RPMI7951 (cell line): ENCODE results near the gene FGF12. TPM values are rescaled to one million over a fixed set of nuclear protein-coding genes. Genes with fewer than 3 reads are reported as not detected.

ENCODE experiments used
- DNase-seq: peaks from one replicate; pipeline ENCODE4 v3.0.0-alpha.2; 2012; ENCODE audit warnings: low read depth
- total RNA-seq: library from RNA; depleted of rRNA; stranded (reverse); fragments of >200 nt; shearing (Covaris generic); gene quantifications from 2 replicates; pipeline ENCODE4 v1.2.3, GENCODE V29; 2014

The FGF12 gene
- total RNA-seq, 1 experiment from 2014 or later: 0.12 TPM

DNA sequence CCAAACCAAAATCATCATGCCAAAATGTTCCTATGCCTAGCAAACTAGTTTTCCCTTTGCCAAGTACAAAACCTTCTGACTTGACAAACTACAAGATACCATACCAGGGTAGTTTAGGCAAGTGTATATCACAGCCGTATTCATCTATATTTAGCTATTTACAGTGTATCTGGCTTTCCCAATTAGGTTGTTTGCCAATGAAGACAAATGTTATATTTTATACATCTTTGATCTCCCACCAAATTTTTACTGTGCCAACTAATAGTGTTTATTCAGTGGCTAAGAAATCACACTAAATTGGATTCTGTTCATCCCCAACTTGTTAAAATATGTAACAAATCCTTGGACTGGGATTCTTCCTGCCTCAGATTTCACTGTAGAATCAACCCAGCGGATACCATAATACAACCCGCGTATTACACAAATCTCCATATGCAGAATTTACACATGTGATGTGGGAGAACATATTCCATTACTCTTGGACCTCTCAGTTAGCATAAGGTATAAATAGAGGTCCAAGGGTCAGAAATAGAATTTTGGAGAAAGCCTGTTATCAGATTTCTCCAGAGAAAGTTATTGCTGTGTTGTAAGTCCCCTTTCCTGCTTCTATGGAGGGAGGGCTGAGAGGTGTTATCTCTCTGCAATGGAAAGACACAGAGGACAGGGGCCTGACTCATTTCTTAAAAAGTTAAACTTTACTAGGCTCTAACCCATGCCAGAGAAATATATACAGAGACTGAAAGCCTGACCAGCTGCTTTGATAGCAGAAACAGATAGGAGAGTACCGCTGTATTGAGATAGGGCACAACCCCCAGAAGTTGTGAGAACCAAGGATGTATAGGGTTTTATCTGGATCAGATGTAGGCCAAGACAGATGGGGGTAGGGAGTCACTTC is 467.0 kb downstream of the FGF12 start:
- no peak for DNase-seq

DNA sequence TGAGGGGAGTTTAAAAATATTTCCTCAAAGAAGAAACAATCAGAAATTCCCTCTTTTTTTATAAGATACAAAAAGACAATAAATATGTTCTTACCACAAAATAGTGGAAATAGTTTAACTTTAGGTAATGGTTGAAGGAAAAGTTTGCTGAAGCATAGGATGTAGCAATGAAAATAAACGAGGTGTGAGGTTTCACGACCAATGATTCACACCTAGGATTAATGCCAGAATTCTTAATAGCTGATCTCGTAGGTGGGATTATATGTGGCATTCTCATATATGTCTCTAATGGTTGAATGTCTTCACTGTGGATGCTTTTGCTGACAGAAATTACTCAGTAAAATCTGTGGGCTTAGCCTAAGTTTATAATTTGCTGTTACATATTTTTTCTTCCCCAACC is 467.7 kb downstream of the FGF12 start:
- no peak for DNase-seq

DNA sequence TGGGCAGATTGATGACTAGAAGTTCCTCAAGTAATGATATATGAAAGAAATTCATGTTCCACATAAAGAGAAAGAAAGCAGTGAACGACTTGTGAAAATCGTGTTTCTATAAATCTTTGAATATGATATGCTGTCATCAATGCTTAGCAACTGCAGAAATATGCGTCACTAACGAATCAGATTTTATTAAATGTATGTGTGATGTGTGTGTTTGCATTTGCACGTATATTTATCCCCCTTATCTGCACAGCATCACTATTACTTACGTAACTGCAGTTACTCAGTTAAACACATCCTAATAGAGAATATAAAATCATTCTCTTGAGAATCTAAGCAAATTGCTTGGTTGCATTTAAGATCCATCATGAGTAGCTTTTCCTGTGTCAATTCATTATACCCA is 468.6 kb downstream of the FGF12 start:
- no peak for DNase-seq

DNA sequence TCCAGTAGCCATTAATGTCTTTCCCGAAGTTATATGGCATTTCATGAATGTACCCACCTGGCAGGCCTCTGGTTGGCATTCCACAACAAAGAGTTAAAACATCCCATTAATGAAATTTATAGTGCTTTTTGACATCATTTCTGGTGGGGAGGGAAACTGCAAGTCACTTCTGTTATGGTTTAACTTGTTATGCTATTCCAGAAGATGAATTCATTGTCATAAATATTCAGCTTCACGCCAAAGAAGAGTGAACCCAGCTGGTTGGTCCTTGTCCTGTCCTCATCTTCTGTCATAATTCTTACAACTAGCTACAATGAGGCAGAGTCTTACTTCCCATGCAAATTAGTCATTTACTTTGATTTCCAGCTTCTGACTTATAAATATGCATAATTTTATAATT is 471.5 kb downstream of the FGF12 start:
- no peak for DNase-seq

DNA sequence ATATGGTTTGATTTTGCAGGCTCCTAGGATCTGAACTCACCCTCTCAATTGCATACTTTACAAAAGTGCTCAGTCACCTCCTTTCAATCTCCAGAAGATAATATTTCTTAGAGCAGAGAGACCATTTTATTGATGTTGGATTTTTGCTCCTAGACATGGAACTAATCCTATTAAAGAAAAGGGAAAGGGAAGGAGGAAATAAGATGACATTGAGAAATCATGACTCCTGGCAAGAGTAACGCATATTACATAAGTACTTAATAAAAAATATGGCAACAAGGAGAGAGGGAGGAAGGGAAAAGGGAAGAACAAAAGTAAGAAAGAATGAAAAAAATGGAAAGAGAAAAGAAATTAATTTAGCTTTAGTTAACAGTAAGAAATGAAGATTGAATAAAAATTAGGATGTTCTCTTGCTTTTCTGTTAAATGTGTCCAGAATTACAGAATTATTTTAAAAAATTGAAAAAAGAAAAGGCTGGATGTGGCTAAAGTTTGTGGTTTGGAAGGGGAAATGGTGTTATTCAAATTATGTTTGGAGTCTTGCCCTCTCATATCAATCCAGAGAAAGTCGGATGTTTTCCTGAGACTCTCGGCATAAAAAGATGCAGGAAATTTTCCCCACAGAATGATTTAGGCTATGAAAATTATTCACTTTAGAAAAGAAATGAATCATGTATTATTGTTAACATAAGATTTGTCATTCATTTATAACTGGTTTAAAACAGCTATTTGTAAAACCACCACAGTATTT is 474.0 kb downstream of the FGF12 start:
- no peak for DNase-seq

DNA sequence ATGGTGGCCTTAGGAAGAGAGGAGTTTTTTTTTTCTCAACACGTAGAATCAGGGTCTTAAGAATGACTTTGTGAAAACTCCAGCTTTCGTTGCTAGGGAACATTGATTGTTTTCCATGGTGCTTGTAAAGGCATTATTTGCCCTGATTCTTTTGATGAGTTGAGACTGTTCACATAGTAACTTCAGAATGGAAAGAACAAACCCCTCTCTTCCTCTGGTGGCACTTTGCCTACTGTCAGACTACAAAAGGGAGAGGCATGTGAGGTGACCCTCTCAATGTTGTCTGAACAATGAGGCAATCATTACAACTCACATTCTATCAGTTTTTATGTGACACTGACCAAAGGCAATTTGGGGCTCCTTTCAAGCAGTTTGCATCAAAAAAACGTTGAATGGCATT is 477.8 kb downstream of the FGF12 start:
- no peak for DNase-seq

DNA sequence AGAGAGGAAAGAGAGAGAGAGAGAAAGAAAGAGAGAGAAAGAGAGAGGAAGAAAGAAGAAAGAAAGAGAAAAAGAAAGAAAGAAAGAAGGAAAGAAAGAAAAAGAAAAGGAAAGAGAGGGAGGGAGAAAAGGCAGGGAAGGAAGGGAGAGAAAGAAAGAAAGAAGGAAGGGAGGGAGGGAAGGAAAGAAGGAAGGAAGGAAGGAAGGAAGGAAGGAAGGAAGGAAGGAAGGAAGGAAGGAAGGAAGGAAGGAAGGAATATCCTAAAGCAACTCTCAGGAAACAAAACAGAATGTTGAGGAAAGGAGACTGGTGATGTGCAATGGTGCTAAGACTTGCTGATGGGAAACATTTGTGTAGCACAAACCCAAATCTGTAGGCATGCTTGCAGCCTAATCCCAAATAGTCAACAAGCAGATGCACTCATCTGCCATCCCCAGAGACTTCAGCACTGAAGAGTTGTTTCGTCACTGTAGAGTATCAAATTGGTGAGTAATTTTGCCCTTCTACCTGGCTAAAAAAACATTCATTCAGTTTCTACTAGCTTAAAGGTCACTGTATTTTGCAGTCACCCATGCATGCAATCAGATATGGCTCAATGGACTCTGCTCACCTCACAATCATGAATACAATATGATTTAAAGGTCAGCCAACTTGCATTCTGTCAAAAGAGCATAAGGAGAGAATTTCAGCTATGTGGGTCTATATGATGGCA is 480.3 kb downstream of the FGF12 start:
- no peak for DNase-seq

DNA sequence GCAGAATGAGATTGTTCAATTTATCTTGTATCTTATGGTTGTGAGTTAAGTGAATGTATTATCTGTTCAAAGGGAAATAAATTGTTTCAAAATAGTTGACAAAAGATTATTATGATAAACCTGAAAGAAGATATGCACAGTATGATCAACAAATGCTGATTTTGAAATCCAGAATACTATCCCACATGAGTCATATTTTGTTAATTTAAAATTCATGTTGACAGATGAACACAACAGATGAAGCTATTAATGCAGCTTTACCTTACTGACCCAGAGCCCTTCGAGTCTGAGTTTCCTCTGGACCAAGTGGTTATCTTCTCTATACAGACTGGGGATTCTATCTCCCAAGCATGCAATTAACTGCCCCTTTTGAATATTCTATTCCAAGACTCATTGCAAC is 482.8 kb downstream of the FGF12 start:
- DNase-seq: no peak

DNA sequence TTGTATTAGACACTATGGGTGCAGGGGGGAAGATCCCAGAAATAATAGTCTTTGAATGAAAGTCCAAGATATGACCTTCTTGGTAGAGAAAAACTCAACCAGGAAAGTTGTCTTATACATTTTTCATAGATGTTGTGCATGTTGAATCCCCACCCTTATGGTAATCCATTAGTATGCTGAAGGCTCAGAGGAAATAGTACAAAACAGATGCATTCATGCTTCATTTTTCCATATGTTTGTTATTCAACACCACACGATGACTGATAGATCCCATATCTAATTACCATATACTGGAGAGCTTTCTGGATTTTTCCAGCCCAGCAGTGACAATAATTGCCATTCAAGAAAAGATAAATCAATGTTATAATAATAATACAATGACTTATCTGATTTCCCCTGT is 487.4 kb downstream of the FGF12 start:
- no peak for DNase-seq

DNA sequence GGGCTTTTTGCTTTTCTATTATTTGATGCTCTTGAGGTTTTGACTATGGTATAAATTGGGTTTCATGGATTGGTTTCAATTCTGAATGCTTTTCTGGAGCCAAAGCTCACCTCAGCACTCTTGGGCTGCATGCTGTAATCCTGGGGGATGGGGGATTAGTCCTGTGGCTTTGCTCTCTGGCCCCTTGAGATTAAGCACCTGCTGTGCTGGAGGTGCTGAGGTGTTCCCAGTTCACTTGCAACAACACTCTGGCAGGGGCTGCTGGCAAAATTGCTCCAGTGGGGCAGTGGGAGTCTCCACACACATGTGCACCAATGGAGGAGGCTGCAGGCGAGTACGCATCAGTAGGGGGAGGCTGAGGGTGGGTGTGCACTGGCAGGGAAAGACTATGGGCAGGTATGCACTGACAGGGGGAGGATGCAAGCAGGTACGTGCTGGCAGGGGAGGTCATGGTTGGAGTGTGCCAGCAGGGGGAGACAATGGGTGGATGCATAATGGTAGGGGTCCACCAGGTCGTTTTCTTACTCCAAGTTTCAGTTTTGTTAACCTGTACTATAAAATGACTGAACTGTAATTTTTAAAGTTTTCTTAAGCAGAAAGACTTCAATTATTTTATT is 489.2 kb downstream of the FGF12 start:
- no peak for DNase-seq

DNA sequence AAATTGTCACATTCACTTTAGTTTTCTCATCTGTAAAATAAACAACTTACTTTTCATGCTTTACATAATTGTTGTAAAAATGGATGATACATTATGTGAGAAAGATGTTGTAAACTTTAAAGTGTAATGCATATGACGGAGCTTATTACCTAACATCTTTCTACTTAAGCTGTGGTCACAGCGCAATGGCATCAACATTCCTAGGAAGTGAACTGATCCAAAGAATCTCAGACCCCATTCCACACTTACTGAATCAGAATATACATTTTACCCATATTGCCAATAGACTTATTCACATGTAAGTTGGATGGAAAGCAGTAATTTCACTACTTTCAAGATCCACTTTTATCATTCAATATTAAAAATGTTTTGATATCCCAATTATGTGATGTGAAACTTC is 497.5 kb downstream of the FGF12 start:
- no peak for DNase-seq

DNA sequence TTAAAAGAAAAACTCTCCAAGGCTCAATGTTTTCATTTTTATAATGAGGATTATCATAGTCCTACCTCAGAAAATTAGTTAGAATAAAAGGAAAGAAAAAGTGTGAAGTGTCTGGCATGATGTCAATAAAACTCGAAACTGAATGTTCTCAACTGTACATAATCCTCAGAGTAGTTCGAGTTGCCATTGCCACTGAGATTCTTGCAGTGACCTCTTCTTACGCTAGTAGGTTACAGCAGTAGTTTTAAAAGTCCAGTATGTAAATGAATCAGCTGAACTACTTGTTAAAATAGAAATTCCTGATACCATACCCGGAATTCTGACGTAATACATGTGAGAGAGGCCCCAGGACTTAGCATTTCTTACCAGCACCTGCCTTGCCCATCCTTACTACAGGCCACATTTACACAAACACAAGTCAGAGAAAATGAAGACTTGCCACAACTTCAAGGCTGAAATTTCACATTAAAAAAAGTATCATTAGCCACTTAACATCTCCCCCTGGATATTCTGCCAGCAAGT is 502.6 kb downstream of the FGF12 start:
- DNase-seq: no peak

DNA sequence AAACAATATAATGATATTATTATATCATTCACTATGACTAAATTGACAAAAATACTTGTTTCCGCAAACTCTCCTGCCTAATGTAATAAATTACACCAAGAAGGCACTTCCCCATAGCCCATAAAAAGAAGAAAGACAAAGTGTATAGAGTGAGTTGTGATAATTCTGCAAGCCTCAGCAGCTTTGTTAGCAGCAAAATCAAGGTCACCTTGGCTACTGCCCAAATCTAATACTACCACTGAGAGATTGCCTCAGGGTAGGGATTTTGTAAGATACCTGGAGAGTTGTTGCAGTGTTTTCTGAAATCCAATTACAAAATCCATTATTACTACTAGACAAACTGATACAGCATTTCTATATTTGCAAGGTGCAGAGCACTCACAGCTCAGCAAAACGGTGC is 503.5 kb downstream of the FGF12 start:
- no peak for DNase-seq

DNA sequence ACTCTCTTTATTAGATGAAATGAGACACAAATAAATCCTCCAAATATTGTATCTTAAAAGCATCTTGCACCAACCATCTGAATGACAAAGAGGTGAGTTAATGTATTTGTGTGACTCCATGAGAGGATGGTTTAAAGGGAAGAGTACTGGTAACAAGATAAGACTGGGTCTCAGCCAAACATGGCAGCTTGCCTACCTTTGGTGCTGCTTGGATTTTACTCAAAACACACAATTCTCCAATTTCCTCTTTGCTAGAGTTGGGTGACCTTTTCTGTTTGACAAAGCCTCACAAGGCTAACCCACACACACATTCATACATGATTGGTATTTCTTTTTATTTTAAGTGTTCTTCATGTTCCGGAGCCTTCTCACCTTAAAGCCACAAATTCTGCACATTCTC is 506.4 kb downstream of the FGF12 start:
- DNase-seq: no peak

DNA sequence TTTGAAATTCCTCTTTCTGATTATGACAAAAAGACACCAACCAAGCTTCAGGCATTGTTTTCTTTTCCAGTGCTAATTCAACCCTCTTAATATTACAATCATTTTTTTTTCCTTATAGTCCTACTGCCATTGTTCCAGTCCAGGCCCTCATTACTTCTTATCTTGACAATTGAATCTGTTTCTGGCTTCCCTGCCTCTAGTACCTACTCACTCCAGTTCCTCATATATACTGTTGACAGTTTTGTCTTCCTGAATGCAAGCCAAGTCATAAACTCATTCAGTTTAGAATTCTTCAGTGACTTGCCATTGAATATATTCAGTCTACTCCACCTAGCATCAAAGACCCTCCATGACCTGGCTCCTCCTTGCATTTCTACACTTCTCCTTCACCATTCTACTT is 507.4 kb downstream of the FGF12 start:
- no peak for DNase-seq

DNA sequence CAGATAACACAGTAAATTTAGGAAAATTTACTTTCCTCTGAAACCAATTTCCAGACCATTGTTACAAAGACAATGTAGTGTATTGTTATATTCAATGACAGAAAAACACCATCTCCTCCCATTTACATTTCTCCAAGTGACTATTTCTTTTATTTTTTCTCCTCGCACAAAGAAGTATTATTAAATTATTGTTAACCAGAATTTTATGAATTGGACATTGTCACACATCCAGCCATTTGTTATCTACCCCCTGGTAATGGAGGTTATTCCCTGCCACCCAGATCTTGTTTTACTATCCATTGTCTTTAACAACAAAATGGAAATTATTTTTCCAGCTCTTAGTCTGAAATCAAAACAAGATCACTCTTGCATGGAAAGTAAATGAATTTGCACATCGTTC is 511.3 kb downstream of the FGF12 start:
- DNase-seq: no peak

DNA sequence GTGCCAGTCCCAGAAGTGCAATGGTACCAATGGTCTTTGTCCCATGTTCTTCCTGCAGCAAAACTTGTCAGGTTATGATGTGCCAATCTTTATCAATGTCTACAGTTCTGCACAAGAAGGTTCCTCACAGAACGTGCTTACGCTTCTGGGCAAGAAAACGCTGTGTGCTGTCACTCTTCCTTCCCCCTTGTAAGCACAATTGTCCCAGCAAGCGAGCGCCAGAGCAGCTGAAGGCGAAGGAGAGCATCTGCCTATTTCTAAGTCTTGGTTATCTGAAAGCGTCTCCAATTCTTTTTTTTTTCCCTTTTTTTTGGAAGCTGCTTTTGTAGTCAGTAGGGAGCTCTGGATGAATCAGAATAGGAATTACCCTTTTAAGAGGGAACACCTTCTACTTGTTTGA is 514.4 kb downstream of the FGF12 start:
- DNase-seq: no peak

DNA sequence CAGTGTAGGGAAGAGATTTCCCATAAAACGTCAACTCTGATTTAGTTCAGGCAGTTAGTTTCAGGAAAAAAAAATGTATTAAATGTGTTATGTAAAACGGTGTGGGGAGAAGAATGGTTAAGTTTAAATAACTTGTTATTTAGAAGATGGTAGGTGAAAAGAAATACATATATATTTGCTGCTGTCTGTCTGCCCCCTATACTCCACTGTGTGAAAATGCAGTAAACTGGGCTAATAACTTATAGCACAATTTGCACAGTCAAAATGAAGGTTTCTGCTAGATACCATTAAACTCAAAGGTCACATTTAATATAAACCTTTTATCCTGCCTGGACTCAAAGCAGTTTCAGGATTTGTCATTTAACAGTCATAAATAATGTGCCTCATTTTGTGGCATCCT is 515.0 kb downstream of the FGF12 start:
- DNase-seq: no peak

DNA sequence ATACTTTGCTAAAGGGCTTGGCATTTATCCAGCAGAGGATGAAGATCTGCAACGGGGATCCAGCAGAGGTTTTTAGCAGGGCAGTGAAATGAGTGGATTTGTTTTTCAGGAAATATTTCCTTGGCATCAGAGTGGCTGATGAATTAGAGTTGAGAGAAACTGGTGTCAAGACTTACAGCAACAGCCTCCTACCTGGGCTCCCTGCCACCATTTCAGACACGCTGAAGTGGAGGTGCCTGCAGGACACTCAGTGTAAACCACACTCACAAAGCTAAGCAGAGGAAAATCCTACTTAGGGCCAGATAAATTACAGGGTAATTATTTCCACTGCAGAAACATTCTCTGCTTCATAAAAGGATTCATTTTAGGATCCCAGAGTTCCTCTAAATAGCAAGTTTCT is 519.7 kb downstream of the FGF12 start:
- DNase-seq: no peak

DNA sequence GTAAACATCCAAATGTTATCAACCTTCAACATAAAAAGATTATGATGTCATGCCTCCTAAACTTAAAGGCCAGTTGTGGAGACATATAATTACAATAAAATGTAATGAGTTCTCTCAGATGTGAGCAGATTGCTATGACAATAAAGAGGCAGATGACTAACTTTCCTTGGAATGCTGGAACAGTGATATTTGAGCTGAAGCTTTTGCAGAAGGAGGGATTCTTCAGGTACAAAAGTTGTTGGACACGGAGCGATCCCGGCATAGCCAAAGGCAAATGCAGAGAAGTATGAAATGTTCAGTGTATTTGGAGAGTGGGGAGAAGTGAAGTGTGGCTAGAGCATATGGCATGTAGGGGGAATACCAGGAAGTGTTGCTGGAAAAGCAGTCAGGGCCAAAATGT is 520.1 kb downstream of the FGF12 start:
- no peak for DNase-seq

DNA sequence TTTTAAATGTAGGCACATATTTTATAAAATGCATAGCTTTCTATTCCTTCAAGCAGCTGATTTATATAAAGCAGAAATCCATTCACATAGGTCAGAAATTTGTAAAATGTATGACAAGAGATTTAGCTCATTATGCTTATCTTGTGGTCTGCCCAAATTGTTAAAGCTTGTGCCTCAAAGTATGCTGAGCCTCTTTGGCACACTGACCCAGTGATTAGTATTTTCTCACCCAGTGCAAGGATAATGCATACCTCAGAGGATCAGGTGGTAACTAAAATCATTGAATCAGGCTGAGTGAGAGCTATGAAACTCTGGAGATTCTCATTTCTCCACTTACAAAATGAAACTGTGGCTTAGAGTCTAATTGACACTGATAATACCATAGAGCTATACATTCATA is 533.3 kb downstream of the FGF12 start:
- no peak for DNase-seq
